DMS79 treated with DMSO at 0.1 percent for 48 hours (cell line): ENCODE data around the gene PLCE1.

Experiments
- DNase-seq: peaks from one replicate; lab custom pipeline; 2025; lab: John Stamatoyannopoulos, UW

Gene PLCE1

GRCh38 chr10:93994438-93994801 is 689 bp downstream of the PLCE1 start:
- DNase-seq: no peak

DNA sequence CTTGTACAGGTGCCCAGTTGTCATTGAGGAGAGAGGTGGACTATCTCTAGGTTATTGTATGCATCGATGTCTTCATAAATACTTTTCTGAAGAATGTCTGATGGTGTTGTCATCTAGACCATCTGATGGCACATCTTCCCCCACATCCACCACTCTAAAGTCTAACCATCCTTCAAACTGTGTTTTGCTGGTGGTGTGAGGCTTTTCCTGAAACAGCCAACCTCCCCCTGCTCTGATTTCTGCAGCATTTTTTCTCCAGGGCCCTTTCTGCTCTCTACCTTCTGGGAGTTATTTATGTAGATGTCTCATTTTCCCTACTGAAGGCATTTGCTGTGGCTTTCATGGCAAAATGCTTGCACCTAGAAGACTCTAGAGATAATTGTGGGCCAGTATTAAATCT is 1.5 kb downstream of the PLCE1 start:
- DNase-seq: no peak

DNA sequence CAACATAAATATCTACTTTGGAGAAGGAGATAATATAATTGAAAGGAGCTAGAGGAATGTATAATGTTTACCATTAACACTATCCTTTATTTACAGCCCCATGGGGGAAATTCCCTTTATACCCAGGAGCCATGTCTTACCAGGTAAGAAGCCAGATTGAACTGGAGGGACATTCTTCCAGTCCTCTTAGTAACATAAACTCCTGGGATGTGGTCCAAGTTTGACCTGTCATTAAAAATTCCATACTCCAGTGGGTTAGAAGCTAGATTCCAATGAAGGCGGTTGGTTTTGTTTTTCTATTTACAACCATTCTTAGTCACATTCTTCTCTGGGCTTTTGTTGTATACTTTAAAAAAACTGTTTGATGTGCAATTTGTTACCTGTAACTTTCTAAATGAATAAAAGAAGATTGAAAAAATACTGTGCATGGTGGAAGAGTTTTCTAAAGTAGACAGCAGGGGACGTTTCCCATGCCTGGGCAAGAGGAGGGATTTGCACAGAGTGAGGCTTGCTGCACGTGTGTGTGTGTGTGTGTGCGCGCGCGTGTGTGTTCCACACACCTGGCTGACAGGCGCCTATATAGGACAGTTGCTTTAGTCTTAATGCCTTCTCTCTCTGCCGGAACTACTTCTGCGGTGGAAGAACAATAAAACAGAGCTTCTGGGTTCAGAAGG is 2.0 kb downstream of the PLCE1 start:
- DNase-seq: no peak

GRCh38 chr10:93996551-93996950 is 2.8 kb downstream of the PLCE1 start:
- no peak for DNase-seq

DNA sequence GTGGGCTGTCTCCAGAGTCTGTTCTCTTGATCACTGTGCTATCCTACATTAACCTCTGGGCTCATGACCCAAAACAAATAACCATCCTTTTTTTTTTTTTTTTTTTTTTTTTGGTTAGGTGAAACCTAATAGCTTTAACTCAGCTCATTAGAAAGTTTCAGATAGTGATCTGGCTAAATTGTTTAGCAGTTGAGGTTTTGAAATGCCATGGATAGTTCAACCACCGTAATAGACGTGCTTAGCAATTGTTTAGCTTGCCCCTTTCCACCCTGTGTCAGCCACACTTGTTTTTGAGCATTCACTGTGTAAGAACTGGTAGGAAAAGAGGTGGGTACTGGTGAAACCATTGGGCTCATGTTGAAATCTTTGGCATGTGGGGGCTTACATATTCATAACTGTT is 3.8 kb downstream of the PLCE1 start:
- no peak for DNase-seq

- no peak for DNase-seq
Observed at GRCh38 chr10:93999401-93999851, 5.7 kb downstream of the PLCE1 start.

- no peak for DNase-seq
Observed at GRCh38 chr10:94000638-94001415, 7.1 kb downstream of the PLCE1 start.

DNA sequence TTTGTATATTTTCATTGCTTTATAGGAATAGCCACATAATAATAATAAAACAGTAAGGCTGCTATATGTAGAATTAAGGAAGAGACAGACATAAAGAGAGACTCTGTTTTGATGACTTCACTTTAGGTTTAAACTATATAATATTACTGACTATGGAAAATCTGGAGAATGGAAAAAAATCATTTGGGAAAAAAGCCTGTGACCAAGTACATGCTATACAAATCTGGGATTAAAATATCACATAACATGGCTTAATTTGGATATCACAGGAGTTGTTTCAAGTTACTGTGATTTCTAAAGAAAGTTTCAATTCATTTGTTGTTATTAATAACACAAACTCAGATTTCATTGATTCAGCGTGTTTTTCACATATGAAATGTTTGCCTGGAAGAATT is 7.7 kb downstream of the PLCE1 start:
- no peak for DNase-seq

GRCh38 chr10:94002156-94002555 is 8.4 kb downstream of the PLCE1 start:
- no peak for DNase-seq

- DNase-seq: no peak
Observed at GRCh38 chr10:94003488-94003887, 9.8 kb downstream of the PLCE1 start.

- DNase-seq: no peak
Observed at GRCh38 chr10:94005050-94005449, 11.3 kb downstream of the PLCE1 start.

DNA sequence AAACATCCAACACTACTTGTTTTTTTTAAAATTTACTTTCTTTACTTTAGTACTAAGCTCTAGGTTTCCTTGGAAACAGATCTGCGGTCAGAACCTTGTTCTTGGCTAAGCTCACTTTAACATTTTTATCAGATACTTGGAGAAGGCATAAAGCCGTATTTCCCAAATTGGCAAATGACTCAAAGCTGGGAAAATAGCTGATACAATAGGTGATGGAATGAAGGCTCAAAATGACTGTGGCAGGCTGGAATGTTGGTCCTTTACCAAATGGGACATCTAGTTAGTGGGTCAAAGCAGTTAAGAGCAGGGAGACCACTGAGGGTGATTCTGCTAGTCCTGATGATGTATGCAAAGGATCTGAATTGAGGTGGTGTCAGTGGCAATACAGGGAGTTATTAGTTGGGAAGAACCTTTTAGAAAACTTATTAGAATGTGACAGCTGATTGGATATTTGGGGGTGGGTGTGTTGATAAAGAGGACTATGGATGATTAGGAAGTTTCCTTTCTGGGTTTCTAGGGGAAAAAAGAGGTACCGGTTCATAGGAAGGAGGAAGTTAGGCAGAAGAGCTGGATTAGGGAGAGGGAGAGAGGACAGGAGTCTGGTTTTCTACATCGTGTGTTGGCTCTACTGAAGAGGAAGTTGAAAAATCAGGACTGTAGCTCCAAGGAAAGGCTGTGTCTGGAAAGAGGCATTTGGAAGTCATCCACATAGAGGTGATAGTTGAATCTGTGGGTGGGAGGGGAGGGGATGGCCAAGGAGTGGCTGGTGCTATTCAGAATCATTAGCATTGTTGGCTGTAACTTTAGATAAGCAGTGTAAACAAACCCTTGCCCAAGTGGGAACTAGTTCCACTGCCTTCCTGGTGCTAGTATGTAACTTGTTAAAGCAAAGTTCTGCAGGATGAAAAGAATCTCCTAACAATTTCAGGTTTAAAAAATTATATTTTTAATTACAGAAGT is 13.1 kb downstream of the PLCE1 start:
- DNase-seq: no peak

- no peak for DNase-seq
Observed at GRCh38 chr10:94008526-94008925, 14.8 kb downstream of the PLCE1 start.

DNA sequence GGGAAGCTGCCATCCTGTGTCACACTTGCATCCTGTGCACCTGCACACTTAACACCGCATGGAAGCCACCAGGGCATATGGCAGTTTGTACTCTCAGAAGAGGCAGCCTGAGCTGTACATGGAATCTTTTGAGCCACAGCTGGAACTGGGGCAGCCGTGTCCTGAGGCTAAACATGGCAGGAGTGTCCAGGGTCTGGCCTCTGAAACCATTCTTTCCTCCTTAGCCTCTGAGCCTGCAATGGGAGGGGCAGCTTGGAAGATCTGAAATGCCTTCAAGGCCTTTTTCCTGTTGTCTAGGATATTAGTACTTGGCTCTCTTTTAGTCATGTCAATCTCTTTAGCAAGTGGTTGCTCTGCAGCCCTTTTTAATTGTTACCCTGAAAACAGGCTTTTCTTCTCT is 16.4 kb downstream of the PLCE1 start:
- no peak for DNase-seq

DNA sequence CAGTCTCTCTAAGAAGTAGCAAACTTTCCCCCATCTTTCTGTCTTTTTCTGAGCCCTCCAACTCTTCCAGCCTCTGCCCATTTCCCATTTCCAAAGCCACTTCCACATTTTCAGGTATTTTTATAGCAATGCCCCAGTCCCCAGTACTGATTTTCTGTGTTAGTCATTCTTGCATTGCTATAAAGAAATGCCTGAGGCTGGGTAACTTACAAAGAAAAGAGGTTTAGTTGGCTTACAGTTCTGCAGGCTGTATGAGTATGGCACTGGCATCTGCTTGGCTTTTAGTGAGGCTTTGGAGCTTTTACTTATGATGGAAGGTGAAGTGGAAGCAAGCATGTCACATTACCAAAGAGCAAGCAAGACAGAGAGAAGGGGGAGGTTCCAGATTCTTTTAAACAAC is 17.2 kb downstream of the PLCE1 start:
- no peak for DNase-seq

- no peak for DNase-seq
Observed at GRCh38 chr10:94011296-94011695, 17.6 kb downstream of the PLCE1 start.

GRCh38 chr10:94012834-94013233 is 19.1 kb downstream of the PLCE1 start:
- DNase-seq: no peak

- peak; percentile 30 for DNase-seq
Observed at GRCh38 chr10:94013331-94013760, 19.6 kb downstream of the PLCE1 start.

DNA sequence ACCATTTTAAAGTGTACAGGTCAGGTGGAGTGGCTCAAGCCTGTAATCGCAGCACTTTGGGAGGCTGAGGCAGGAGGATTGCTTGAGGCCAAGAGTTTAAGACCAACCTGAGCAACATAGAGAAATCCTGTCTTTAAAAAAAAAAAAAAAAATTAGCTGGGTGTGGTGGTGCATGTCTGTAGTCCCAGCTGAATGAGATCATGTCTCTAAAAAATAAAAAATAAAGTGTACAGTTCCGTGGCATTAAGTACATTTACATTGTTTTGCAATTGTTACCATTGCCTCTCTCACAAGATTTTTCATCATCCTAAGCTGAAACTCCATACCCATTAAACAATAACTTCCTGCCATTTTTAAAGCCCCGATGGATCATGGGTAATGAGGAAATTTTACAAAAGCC is 20.6 kb downstream of the PLCE1 start:
- DNase-seq: no peak

- DNase-seq: no peak
Observed at GRCh38 chr10:94016727-94017714, 23.3 kb downstream of the PLCE1 start.

GRCh38 chr10:94018107-94018506 is 24.4 kb downstream of the PLCE1 start:
- DNase-seq: no peak
